Renal cortical epithelial cell (primary cell): ENCODE measurements around the gene IKBKE. TPM values are rescaled to one million over a fixed set of nuclear protein-coding genes. Genes with fewer than 3 reads are reported as not detected.

Source experiments
- DNase-seq: peaks from one replicate; pipeline ENCODE4 v3.0.0-alpha.2; 2011; ENCODE audit warnings: low read depth
- total RNA-seq: library from RNA; depleted of rRNA; stranded (reverse); fragments of >200 nt; gene quantifications from 2 replicates; pipeline ENCODE4 v1.2.3, GENCODE V29; 2014

The IKBKE gene
- total RNA-seq, 1 donor from 2014 or later = 13.6 TPM

- no peak for DNase-seq
Observed at GRCh38 chr1:206512058-206512850, 42.0 kb downstream of the IKBKE start.

GRCh38 chr1:206512851-206513180 lies 42.5 kb downstream of the IKBKE start:
- no peak for DNase-seq

- DNase-seq = peak; percentile 39
Observed at GRCh38 chr1:206513312-206514111, 43.2 kb downstream of the IKBKE start.

- no peak for DNase-seq
Observed at GRCh38 chr1:206514813-206515387, 44.6 kb downstream of the IKBKE start.

- DNase-seq = no peak
Observed at GRCh38 chr1:206516728-206516990, 46.4 kb downstream of the IKBKE start.

- no peak for DNase-seq
Observed at GRCh38 chr1:206517784-206518183, 47.5 kb downstream of the IKBKE start.

GRCh38 chr1:206518206-206518605 lies 47.9 kb downstream of the IKBKE start:
- no peak for DNase-seq

- no peak for DNase-seq
Observed at GRCh38 chr1:206518743-206519142, 48.5 kb downstream of the IKBKE start.

- DNase-seq = no peak
Observed at GRCh38 chr1:206521127-206521526, 50.9 kb downstream of the IKBKE start.

GRCh38 chr1:206521694-206522402 lies 51.6 kb downstream of the IKBKE start:
- DNase-seq = no peak

- DNase-seq = no peak
Observed at GRCh38 chr1:206524739-206525364, 54.6 kb downstream of the IKBKE start.

GRCh38 chr1:206526064-206526911 lies 56.0 kb downstream of the IKBKE start:
- no peak for DNase-seq

- DNase-seq = no peak
Observed at GRCh38 chr1:206529425-206529824, 59.1 kb downstream of the IKBKE start.

GRCh38 chr1:206532368-206532767 lies 62.1 kb downstream of the IKBKE start:
- no peak for DNase-seq

- DNase-seq = no peak
Observed at GRCh38 chr1:206534552-206534951, 64.3 kb downstream of the IKBKE start.

GRCh38 chr1:206535853-206536188 lies 65.5 kb downstream of the IKBKE start:
- DNase-seq = no peak

- DNase-seq = no peak
Observed at GRCh38 chr1:206537141-206537540, 66.9 kb downstream of the IKBKE start.

GRCh38 chr1:206538086-206538770 lies 68.0 kb downstream of the IKBKE start:
- DNase-seq = no peak

GRCh38 chr1:206538901-206539640 lies 68.8 kb downstream of the IKBKE start:
- DNase-seq = no peak
